ENCODE measurements around the gene FZD10.

The FZD10 gene

DNA sequence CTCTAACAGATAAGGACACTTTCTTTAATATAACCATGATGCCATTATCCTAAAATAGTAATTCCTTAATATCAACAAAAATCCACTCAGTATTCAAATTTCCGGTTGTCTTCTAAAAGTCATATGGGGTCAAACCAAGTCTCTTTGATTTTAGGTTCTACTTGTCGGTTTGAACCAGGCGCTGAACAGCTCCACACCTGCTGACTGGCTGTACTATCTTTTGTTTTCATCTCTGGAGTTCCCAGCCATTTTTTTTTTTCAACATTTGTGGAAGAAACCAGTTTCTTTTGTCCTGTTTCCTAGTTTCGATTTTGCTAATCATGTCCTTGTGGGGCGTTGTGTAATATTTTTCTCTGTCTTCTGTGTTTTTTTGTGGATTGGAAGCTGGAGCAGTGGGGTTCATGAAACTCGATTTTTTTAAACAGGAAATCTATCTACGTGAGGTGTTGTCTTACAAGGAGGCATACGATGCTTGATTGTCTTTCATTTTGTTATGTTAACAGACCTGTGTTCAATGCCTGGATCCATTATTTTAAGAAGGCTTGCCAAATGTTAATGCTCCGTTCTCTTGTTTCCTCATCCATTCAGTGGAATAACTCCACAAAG lies 50.2 kb downstream of the FZD10 start:
- peak; percentile 19 for DNase-seq (ENCODE audit: low spot score)

DNA sequence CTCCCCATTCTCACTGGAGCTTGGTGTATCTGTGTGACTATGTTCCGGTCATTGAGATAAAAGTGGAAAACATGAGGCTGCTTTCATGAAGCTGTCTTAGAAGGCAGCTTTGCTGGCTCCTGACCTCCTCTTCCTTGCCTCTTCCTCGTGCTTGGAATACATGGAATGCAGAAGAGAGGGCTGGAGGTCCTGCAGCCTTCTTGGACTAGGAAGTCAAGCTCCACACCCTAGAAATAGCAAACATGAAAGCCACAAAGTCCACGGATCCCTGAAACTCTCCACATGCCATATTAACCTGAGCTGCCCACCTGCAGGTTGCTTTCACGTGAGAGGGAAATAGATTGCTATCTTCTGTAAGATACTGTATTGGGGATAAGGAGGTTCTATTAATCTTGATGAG lies 51.0 kb downstream of the FZD10 start:
- peak; percentile 17 for DNase-seq (ENCODE audit: low spot score)

DNA sequence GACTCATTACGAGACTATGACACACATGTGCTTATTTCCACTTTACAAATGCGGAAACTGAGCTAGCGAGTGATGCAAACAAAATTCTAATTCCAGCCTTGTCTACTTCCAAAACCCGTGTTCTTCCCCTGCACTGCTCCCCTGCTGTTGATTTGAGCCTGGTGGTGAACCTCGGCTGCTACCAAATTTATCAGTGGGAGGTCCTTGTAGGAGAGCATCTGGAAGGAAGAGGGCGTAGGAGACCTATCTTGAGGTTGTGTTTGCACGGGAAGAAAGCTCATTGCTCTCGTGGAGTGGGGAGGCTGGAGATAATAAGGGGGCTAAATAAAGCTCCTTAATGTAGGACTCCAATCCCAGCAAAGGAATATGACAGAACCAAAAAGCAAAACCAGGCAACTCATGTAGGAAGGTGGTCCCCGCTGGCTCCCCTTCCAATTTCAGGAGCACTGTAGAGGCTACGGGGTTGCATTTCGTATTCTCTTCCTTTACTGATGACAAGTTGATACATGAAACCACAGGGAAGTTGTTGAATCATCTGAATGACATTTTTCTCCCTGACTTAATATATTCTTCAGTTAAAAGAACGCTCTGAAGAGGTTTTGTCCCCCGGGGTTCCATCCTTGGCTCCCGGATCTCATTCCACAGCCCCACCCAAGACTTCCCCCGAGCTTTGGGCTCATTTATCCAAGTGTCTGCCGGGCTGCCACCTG lies 52.6 kb downstream of the FZD10 start:
- DNase-seq (ENCODE audit: low spot score): peak; percentile 43
